ENCODE measurements around the gene POU5F1.

Gene POU5F1

GRCh38 chr6:31118178-31118577 is 52.3 kb downstream of the POU5F1 start:
- H3K36me3 ChIP-seq = no peaks in the 10 kb centered on the region
- no peaks in the 10 kb centered on the region for H3K9me3 ChIP-seq
- H3K4me1 ChIP-seq = peaks cover 0 to 60% (median 44%) of the 10 kb centered on the region in 4 donors
- DNase-seq = no peak
- intact Hi-C loops (cut with DNase I; ENCODE audit: low total_unique reads) = no loop called here
- no peaks in the 10 kb centered on the region for H3K27me3 ChIP-seq
- H3K4me3 ChIP-seq = no peak overlapping the region
- no peak for TF ChIP-seq CTCF (IDR thresholded peaks at IDR 0.05)
- H3K27ac ChIP-seq = no peak overlapping the region

- DNase-seq = peak in 1 of 2 donors; percentile 58
- H3K9me3 ChIP-seq = no peaks in the 10 kb centered on the region
- peaks cover 0 to 46% (median 31%) of the 10 kb centered on the region in 4 donors for H3K4me1 ChIP-seq
- peak overlapping the region; percentile 25 to 46 for H3K4me3 ChIP-seq
- H3K27me3 ChIP-seq = no peaks in the 10 kb centered on the region
- intact Hi-C loops (cut with DNase I; ENCODE audit: low total_unique reads) = no loop called here
- no peaks in the 10 kb centered on the region for H3K36me3 ChIP-seq
- TF ChIP-seq CTCF (IDR thresholded peaks at IDR 0.05) = no peak
- H3K27ac ChIP-seq = peak overlapping the region; percentile 49 to 74
Observed at GRCh38 chr6:31116661-31117385, 53.7 kb downstream of the POU5F1 start.

GRCh38 chr6:31115941-31116560 is 54.4 kb downstream of the POU5F1 start:
- H3K27ac ChIP-seq = peak overlapping the region in 1 of 2 donors; percentile 74
- H3K27me3 ChIP-seq = no peaks in the 10 kb centered on the region
- no peaks in the 10 kb centered on the region for H3K9me3 ChIP-seq
- peaks cover 0 to 45% (median 31%) of the 10 kb centered on the region in 4 donors for H3K4me1 ChIP-seq
- DNase-seq = no peak
- no peak overlapping the region for H3K4me3 ChIP-seq
- H3K36me3 ChIP-seq = no peaks in the 10 kb centered on the region
- intact Hi-C loops (cut with DNase I; ENCODE audit: low total_unique reads) = no loop called here
- no peak for TF ChIP-seq CTCF (IDR thresholded peaks at IDR 0.05)

- no peak for DNase-seq
- no peak for TF ChIP-seq CTCF (IDR thresholded peaks at IDR 0.05)
- peak overlapping the region; percentile 74 to 75 for H3K27ac ChIP-seq
- H3K36me3 ChIP-seq = no peaks in the 10 kb centered on the region
- intact Hi-C loops (cut with DNase I; ENCODE audit: low total_unique reads) = no loop called here
- peaks cover 0 to 45% (median 31%) of the 10 kb centered on the region in 4 donors for H3K4me1 ChIP-seq
- peak overlapping the region; percentile 36 to 47 for H3K4me3 ChIP-seq
- no peaks in the 10 kb centered on the region for H3K27me3 ChIP-seq
- H3K9me3 ChIP-seq = no peaks in the 10 kb centered on the region
Observed at GRCh38 chr6:31114970-31115849, 55.3 kb downstream of the POU5F1 start.

- intact Hi-C loops (cut with DNase I; ENCODE audit: low total_unique reads) = no loop called here
- Histone ChIP-seq H3K9me3 (no peaks in the 10 kb centered on the region), H3K27ac (peak within 1 kb of the TSS; percentile 74 to 75), H3K4me1 (peaks cover 0 to 45% (median 31%) of the 10 kb centered on the region in 4 donors), H3K4me3 (peak within 1 kb of the TSS; percentile 36 to 47), H3K27me3 (no peaks in the 10 kb centered on the region), H3K36me3 (no peaks in the 10 kb centered on the region)
- no peak for TF ChIP-seq CTCF (IDR thresholded peaks at IDR 0.05)
- peak; percentile 92 to 94 for DNase-seq
Observed at GRCh38 chr6:31114541-31114878, 56.0 kb downstream of the POU5F1 start, which contains the start of gene PSORS1C1. Gene PSORS1C1, plus strand, starts transcription at chr6:31114800. Its CDS starts 14,833 bp downstream, at chr6:31129633.

All from tibial artery (tissue), 4 donors.